Left ventricle myocardium superior (tissue), 1 donor: ENCODE results near the gene GLB1L3. TPM values are rescaled to one million over a fixed set of nuclear protein-coding genes. Genes with fewer than 3 reads are reported as not detected.
"Not testable (repeated sequence)": the region's sequence is repeated elsewhere in the genome, so short reads cannot be mapped to it uniquely, and the experiment has no call there.

ENCODE experiments used
- ATAC-seq: fragments of 200-7000 bp; cut with Tn5 transposase; one replicate; pipeline ENCODE4 v1.9.1; 2020; ENCODE audit warnings: mild to moderate bottlenecking, moderate library complexity
- DNase-seq: peaks from one replicate; pipeline ENCODE4 v3.0.0-alpha.2; 2020
- intact Hi-C: fragments of 100-400 bp; cut with micrococcal nuclease; formaldehyde crosslinking; loops from one replicate; pipeline ENCODE4 v1.11.0; 2022
- total RNA-seq: library from RNA; stranded (reverse); fragmentation: NEBNext Ultra II Directional; extraction: Animal tissue kit (Norgen Biotek cat#: 25700); gene quantifications from one replicate; pipeline ENCODE4 v1.2.1, GENCODE V29; 2021
- donor health status: DM: no; HTN: yes; CAD: no; lungs with severe emphysema.

The GLB1L3 gene
- total RNA-seq, 1 donor from 2014 or later: not detected

DNA sequence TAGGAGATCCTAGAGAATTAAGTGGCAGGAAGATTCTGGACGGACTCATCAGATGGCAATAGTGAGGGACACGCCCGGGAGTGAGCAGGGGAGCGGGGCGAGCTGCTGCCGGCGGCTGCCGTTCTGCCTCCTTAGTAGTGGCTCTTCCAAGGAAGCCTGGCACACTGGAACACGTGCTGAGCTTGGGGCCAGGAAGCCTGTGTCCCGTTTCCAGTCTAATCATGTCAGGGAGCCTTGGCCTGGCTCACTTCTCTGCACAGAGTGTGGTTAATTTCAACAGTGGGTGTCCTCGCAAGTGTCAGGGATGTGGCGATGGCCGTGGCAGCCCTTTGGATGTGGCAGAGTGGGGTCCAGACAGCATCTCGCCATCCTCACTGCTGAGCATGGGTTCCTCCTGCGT is 16.5 kb downstream of the GLB1L3 start:
- no peak for ATAC-seq
- DNase-seq: no peak
- intact Hi-C loops: no loop called here

GRCh38 chr11:134293119-134294113 is 17.2 kb downstream of the GLB1L3 start:
- intact Hi-C loops: no loop called here
- ATAC-seq: no peak
- DNase-seq: no peak

DNA sequence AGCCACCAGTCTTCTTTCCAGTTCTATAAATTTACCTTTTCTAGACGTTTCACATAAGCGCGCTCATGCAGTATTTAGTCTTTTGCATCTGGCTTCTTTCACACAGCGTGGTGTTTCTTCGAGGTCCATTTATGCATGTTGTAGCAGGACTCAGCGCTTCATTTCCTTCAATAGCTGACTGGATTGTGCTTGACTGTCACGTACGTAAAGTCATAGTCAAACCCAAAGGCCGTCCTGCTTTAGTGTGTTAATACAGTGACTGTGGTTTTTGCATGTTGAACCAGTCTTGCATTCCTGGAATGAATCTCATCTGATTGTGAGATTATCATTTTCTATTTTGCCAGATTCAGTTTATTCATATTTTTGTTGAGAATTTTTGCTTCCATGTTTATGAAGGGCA is 18.5 kb downstream of the GLB1L3 start:
- DNase-seq (no peak), ATAC-seq (no peak)
- intact Hi-C loops: no loop called here

GRCh38 chr11:134312223-134312622 is 36.0 kb downstream of the GLB1L3 start:
- intact Hi-C loops: no loop called here
- ATAC-seq (no peak), DNase-seq (no peak)

DNA sequence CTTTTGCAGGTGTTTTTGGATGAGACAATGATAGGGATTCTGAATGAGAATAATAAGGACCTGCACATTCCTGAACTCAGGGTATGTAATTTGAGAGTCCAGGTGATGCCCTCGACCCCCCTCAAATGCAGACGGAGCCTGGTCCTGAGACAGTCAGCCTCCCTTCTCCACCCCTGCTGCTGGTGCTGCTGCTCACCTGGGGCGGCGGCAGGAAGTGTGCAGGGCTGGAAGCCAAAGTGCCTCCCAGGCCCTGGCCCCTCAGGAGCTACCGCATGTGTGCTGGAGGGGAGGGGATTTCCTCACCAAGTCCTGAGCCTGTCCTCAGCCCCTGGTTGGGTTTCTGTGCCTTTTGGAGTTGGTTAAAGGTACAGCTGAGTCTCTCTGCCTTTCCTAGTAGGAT is 36.6 kb downstream of the GLB1L3 start:
- intact Hi-C loops: no loop called here
- no peak for ATAC-seq
- DNase-seq: no peak

DNA sequence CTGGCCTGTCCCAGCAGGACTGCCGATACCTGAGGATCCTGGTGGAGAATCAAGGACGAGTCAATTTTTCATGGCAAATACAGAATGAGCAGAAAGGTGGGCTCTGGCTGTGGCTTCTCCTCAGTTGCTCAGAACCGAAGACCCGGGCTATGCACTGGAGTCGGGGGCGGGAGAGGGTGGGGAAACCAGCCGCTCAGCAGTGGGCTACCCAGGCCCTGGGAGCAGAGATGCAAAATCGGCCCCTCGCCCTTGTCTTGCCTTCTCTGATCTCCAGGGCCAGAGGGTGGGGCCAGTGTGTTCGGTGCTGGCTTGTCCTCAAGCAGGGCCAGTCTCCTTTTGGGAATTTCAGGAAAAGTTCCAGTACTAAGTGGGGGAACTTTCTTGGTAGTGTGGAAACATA is 37.2 kb downstream of the GLB1L3 start:
- no peak for DNase-seq
- ATAC-seq: no peak
- intact Hi-C loops: no loop called here

DNA sequence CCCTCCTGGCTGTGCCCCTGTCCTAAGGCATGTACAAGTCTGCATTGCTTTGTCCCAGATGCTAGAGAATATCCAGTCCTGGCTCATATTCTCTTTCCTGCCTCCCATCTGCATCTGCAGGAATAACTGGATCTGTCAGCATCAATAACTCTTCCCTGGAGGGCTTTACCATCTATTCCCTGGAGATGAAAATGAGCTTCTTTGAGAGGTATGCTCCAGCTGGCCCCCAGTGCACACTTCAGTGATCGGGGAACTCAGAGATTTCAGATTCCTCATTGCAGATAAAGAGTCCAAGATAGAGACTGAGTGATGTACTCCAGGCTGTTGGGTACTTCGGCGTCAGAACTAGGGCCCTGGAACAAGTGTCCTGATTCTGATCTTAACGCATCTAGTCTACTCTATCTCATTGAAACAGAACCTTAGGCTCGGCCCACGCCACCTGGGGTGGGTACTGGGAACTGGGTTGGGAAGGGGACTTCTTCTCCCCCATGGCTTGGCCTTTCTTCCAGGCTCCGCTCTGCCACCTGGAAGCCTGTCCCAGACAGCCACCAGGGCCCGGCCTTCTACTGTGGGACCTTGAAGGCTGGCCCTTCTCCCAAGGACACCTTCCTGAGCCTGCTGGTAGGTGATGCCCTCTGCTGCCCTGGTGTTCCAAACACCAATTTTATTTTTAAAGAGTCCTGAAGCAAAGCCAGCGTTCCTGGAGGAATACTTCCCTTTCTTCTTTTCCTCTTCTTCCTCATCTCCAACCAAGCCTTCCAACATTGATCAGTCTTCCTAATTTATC is 37.8 kb downstream of the GLB1L3 start:
- intact Hi-C loops: no loop called here
- ATAC-seq (peak; percentile 52), DNase-seq (no peak)

DNA sequence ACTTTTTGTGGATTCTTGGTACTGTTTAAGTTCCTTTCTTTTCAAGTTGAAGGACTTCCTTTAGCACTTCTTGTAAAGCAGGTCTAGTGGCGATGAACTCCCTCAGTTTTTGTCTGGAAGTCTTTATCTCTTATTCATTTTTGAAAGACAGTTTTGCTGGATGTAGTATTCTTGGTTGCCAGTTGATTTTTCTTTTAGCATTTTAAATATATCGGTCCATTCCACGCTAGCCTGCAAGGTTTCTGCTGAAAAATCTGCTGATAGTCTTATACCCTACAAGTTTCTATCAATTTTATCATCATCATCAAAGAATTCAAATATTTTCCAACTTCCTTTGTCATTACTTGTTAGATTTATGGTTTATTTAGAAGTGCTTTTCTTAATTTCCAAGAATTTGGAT is 40.9 kb downstream of the GLB1L3 start:
- ATAC-seq: no peak
- intact Hi-C loops: no loop called here
- no peak for DNase-seq

GRCh38 chr11:134321373-134321772 is 45.2 kb downstream of the GLB1L3 start:
- ATAC-seq, intact Hi-C loops, DNase-seq: not testable (repeated sequence)

DNA sequence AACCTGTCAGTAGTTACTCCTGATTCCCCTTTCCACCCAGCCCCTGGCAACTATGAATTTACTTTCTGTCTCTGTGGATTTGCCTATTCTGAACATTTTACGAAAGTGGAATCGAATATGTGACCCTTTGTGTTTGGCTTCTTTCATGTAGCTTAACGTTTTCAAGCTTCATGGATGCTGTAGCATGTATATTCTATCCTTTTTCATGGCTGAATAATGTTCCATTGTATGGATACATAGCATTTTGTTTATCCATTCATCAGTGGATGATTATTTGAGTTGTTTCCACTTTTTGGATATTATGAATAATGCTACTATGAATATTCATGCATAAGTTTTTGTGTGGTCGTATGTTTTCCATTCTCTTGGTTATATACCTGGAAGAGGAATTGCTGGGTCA is 46.4 kb downstream of the GLB1L3 start:
- ATAC-seq: no peak
- no peak for DNase-seq
- intact Hi-C loops: no loop called here

GRCh38 chr11:134328433-134328832 is 52.3 kb downstream of the GLB1L3 start:
- intact Hi-C loops: no loop called here
- no peak for ATAC-seq
- DNase-seq: no peak

DNA sequence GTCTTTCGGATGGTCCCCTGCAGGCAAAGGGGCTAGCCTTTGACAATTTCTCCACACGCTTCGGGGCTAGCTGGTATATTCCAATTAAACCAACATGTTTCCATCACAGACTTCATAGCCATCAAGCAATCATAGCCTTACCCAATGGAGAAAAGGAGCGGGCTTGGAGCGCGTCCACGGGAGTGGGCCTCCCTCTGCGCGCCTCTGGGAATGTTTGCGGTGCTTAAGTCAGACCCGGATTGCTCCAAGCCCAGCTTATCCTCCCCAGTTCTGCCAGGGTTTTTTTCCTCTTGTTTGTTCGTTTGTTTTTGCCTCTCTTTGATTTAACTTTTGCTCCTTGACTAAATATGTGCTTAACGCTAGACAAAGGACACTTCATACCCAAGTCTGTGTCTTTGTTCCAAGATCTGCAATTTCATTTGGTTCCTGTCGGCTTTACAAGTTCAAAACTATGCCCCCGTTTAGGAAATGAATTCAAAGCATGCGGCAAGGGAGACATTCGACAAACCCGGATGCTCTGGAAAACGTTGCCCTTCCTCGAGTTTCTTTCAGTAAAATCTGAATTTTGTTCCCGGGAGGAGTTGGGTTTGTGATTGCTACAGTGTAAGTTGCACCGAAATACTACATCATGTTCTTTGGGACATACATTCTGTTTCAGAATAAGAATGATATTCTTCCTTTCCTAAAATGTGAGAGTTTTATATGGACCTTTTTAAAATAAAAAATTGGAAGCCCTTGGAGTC is 54.6 kb downstream of the GLB1L3 start:
- ATAC-seq (no peak), DNase-seq (no peak)
- intact Hi-C loops: no loop called here

DNA sequence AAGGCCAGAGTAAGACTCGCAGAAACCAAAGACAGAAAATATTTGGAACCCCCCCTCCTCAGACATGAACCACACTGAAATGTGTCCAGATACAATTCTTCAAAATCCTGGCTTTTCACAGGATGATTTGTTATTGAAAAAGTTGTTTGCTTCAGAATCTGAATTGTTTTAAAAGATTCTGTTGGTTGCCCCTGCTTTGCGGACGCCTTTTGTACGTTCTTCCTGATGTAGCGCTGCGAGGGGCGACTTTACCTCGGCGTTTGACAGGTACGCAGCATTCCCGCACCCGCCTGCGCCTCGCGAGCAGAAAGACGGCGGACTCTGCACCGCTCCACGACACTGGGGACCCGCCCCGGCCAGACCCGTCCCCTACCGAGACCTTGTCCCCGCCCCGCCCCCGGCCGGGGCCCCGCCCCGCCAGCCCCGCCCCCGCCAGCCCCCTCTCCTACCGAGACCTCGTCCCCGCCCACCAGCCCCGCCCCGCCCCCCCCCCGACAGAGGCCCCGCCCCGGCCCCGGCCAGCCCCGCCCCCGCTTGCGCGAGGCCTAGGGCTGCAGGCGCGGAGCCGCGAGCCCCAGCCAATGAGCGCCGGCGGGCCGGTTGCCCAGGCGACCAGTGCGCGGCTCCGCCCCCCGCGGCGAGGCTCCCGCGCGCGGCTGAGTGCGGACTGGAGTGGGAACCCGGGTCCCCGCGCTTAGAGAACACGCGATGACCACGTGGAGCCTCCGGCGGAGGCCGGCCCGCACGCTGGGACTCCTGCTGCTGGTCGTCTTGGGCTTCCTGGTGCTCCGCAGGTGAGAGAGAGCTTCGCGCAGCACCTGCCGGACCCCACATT is 55.4 kb downstream of the GLB1L3 start, which contains the start of gene GLB1L2:
Gene GLB1L2, plus strand, starts transcription at position 635 of the 835 bp plus-strand sequence. Its CDS starts 74 bp downstream, at position 709.
- intact Hi-C loops: no loop called here
- ATAC-seq: peak; percentile 94
- DNase-seq: peak; percentile 86

DNA sequence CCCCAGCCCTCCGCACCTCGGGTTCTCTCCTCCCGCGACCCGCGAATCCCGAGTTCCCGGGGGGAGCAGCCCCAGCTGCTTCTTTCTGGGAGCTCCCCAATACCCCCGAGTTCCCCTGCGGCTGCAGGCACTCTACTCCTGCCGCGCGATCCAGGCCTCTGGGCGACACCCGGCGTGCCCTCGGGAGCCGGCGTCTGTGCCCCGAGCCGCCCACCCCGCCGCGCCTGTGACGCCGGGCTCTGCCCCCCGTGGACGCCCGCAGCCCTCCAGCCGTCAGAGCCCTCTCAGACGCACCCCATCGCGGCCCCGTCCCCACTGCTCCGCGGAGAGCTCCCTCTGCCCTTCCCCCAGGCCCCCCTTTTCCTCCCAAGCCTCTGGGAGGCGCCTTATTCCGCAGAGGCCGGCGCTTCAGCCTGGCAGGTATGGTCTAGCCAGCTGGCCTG is 56.0 kb downstream of the GLB1L3 start:
- ATAC-seq (peak; percentile 25), DNase-seq (no peak)
- intact Hi-C loops: no loop called here

DNA sequence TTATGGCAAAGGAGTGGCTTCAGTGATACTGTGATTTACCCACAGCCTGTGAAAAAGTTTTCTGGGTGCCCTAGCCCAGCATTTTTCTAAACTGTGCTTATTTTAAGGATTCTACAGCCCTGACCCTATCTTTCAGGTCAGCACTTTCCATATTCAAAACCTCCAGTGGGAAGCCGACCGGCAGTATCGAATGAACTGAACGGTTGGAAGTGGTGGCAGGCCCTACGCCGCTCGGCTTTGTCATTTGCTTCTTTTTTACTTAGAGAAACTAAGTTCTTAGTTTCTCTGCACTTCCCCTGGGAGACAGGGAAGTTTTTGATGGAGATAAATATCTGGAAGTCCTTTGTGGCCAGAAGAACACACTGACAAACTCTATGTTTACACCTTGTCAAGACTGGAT is 56.6 kb downstream of the GLB1L3 start:
- no peak for ATAC-seq
- DNase-seq: no peak
- intact Hi-C loops: no loop called here

DNA sequence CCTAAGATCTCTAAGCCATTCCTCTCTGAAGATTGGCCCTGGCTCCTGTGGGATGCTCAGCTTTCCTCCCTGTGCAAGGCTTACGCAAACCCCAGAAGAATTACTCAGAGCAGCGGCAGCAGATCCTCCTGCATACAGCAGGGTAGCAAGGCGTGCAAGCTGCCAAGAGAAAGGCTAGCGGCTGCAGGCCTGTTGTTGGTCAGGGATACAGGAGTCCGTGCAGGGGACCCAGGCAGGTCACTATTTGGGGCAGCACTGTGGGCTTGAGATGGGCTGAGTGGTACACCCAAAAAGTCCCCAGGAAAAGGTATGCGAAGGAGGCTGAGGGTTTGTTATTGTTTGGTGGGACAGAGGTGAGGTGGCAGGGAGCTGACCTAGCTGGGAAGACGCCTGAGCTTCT is 57.1 kb downstream of the GLB1L3 start:
- no peak for ATAC-seq
- no peak for DNase-seq
- intact Hi-C loops: no loop called here

DNA sequence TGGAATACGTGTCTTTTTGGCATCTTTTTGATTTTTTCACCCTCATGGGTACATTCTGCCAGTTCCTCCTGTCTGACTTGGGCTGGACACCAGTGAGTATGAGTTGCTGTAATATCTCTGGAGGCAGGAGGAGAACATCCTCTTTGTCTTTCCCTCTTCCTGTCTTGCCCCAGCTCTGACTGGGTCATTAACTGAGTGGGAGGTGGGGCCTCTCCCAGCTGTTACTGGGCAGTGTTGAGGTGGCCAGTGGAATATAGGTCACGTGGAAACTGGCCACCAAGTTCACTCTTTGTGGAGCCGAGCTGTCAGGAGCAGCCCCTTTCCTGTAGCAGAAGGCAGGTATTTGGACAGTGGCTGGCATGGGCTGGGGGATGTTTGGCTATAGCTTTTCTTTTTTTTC is 57.8 kb downstream of the GLB1L3 start:
- intact Hi-C loops: no loop called here
- DNase-seq (no peak), ATAC-seq (no peak)

GRCh38 chr11:134334796-134335571 is 58.8 kb downstream of the GLB1L3 start:
- ATAC-seq (no peak), DNase-seq (no peak)
- intact Hi-C loops: no loop called here
